K562 (cell line): Measurements from ENCODE around the gene ARID4B. TPM values are rescaled to one million over a fixed set of nuclear protein-coding genes. Genes with fewer than 3 reads are reported as not detected.

Experiments
- FOXP1 ChIP-seq: sonication (generic); formaldehyde crosslinking; IDR thresholded peaks from 2 replicates; pipeline ENCODE4 v1.8.0; 2022; ENCODE audit warnings: mild to moderate bottlenecking, missing genetic modification reagents
- GATA2 ChIP-seq: sonication (generic); formaldehyde crosslinking; IDR thresholded peaks from 2 replicates; pipeline ENCODE4 v1.4.0; 2020; ENCODE audit warnings: mild to moderate bottlenecking, missing genetic modification reagents
- GMEB1 ChIP-seq: fragments of 250-450 bp; sonication (Bioruptor Pico); IDR thresholded peaks from 2 replicates; pipeline ENCODE4 v1.4.0; 2020; ENCODE audit warnings: mild to moderate bottlenecking
- HIVEP1 ChIP-seq: fragments of 250-450 bp; sonication (Bioruptor Pico); IDR thresholded peaks from 2 replicates; pipeline ENCODE4 v1.4.0; 2020; ENCODE audit warnings: mild to moderate bottlenecking
- HNRNPH1 ChIP-seq: fragments of 200-400 bp; formaldehyde crosslinking; optimal IDR thresholded peaks from 2 replicates; pipeline ENCODE3; 2017; ENCODE audit warnings: low read depth, mild to moderate bottlenecking, low read length, moderate library complexity
- ID3 ChIP-seq, 2 experiments: fragments of 250-450 bp in 1 of 2; fragments of 450-650 bp in 1 of 2; sonication (Bioruptor Pico) in 1 of 2; IDR thresholded peaks; 2 replicates each; pipeline versions ENCODE4 v1.6.1 to v1.8.0; 2016 to 2021; ENCODE audit warnings: mild to moderate bottlenecking in 2 of 2, moderate library complexity in 2 of 2, missing compliant biosample characterization in 1 of 2, missing genetic modification characterization in 1 of 2
- KDM1A ChIP-seq, 2 experiments: fragments of 450-650 bp; IDR thresholded peaks; 2 replicates each; pipeline ENCODE4 v1.6.1; 2016; ENCODE audit warnings: mild to moderate bottlenecking in 2 of 2
- KLF16 ChIP-seq: IDR thresholded peaks from 2 replicates; pipeline ENCODE4 v1.6.1; 2016; ENCODE audit warnings: antibody characterized with exemption
- MCM2 ChIP-seq: fragments of 450-650 bp; IDR thresholded peaks from 2 replicates; pipeline ENCODE4 v1.6.1; 2017; ENCODE audit warnings: low read depth, mild to moderate bottlenecking
- MNT ChIP-seq, 2 experiments: fragments of 450-650 bp; conservative IDR thresholded peaks; 2 replicates each; pipeline ENCODE4 v1.6.1; 2017; ENCODE audit warnings: mild to moderate bottlenecking in 2 of 2, moderate library complexity in 2 of 2
- NCOA4 ChIP-seq: fragments of 450-650 bp; IDR thresholded peaks from 2 replicates; pipeline ENCODE4 v1.6.1; 2018; ENCODE audit warnings: mild to moderate bottlenecking; ENCODE audit not compliant: partially characterized antibody
- NR2F6 ChIP-seq: fragments of 450-650 bp; formaldehyde crosslinking; IDR thresholded peaks from 2 replicates; pipeline ENCODE4 v1.4.0; 2020; ENCODE audit warnings: mild to moderate bottlenecking
- RCOR1 ChIP-seq, 2 experiments: IDR thresholded peaks; 2 replicates each; pipeline ENCODE4 v1.6.1; 2012; ENCODE audit warnings: low read depth in 2 of 2, low read length in 2 of 2, borderline replicate concordance in 1 of 2, improper control_type of control experiment in 1 of 2
- SIN3B ChIP-seq: fragments of 450-650 bp; IDR thresholded peaks from 2 replicates; pipeline ENCODE4 v1.6.1; 2017; ENCODE audit warnings: low read depth, mild to moderate bottlenecking, moderate library complexity
- SMAD1 ChIP-seq: fragments of 150-350 bp; IDR thresholded peaks from 2 replicates; pipeline ENCODE4 v1.6.1; 2014; ENCODE audit warnings: low read length, low read depth; ENCODE audit not compliant: partially characterized antibody
- SMARCA5 ChIP-seq: fragments of 450-650 bp; IDR thresholded peaks from 2 replicates; pipeline ENCODE4 v1.6.1; 2016
- SRSF9 ChIP-seq: fragments of 200-400 bp; formaldehyde crosslinking; IDR thresholded peaks from 2 replicates; pipeline ENCODE4 v1.6.1; 2017; ENCODE audit warnings: low read depth, low read length, borderline replicate concordance
- TCFL5 ChIP-seq: fragments of 250-450 bp; sonication (Bioruptor Pico); conservative IDR thresholded peaks from 2 replicates; pipeline ENCODE4 v1.6.1; 2021; ENCODE audit warnings: mild to moderate bottlenecking, moderate library complexity, matching md5 sums
- ZKSCAN1 ChIP-seq: fragments of 150-350 bp; IDR thresholded peaks from 2 replicates; pipeline ENCODE4 v1.6.1; 2016; ENCODE audit warnings: low read depth, low read length
- ZNF212 ChIP-seq: fragments of 450-650 bp; formaldehyde crosslinking; IDR thresholded peaks from 2 replicates; pipeline ENCODE4 v1.4.0; 2020; ENCODE audit warnings: mild to moderate bottlenecking
- ZNF224 ChIP-seq: sonication (generic); formaldehyde crosslinking; IDR thresholded peaks from 2 replicates; pipeline ENCODE4 v1.8.0; 2022; ENCODE audit warnings: mild to moderate bottlenecking, missing genetic modification reagents
- polyA plus RNA-seq, 8 experiments: library from polyadenylated mRNA; depleted of rRNA in 4 of 8; stranded (reverse) in 5 of 8; unstranded in 3 of 8; fragments of >200 nt; fragmentation: Nextera tagmentation in 2 of 8; fragmentation: Illumina TruSeq in 1 of 8; extraction: Ambion mirVana in 2 of 8; extraction: Trizol in 1 of 8; gene quantifications; 2 replicates each; pipeline versions ENCODE4 v1.2.1 to v1.2.3, GENCODE V29; 2011 to 2014; ENCODE audit warnings: inconsistent platforms in 1 of 8, missing spikeins in 1 of 8
- total RNA-seq, 7 experiments: library from RNA; depleted of rRNA in 6 of 7; stranded (reverse); fragments of >200 nt in 6 of 7; fragmentation: Illumina TruSeq in 2 of 7; extraction: Trizol in 2 of 7; gene quantifications; 2 replicates each; pipeline versions ENCODE4 v1.2.1 to v1.2.3, GENCODE V29; 2011 to 2021; ENCODE audit warnings: low replicate concordance in 1 of 7
- TF ChIP-seq, protein P1 (sequence below): fragments of 450-650 bp; formaldehyde crosslinking; IDR thresholded peaks from 2 replicates; pipeline ENCODE4 v1.4.0; 2020; ENCODE audit warnings: mild to moderate bottlenecking, mixed read lengths
- TF ChIP-seq, protein P2 (sequence below): fragments of 450-650 bp; formaldehyde crosslinking; IDR thresholded peaks from 2 replicates; pipeline ENCODE4 v1.4.0; 2022; ENCODE audit warnings: missing genetic modification characterization

The ARID4B gene
- total and polyA plus RNA-seq, 9 of the 15 experiments (the other 6 are each of a cell fraction or from before 2014, with no cell fraction given): 8.4 to 38.9 (median 18.5) TPM

DNA sequence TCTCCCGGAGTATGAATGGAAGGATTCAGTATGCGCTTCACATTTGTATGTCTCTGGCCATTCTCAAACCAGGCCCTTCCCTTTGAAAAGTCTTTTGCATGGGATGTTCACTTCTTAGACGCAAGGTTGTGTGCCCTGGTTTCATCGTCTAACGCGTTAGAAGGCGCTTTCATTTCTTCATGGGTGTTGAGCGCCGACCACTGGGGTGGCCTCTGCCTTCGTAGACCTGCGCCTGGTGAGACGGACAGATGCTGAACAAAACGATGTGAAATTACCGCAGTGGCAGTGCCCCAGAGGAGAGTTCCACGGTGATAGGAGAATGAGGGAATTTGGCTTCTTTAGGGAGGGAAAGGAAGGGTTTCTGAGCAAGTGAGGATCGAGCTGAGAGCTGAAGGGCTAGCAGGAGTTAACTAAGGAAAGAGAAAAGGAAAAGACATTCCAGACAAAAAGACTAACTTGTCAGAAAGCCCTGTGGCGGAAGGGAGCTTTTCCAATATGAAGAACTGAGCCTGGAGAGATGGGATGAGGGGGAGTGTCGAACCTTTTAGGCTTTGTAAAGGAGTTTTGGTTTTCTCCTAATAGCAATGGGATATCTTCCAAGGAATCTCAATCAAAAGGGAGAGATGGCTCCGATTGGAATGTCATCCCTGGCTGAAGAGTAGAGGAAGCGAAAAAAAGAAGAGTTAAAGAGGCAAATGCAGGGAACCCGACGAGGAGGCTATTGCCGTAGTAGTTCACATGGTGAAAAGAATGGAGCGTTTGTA is 1.3 kb upstream of the ARID4B start (continued):
- TF ChIP-seq FOXP1 (peak; percentile 7; the same call in 1 of the 2 replicates), ID3 (CRISPR knock-in tag; IDR thresholded peaks at IDR 0.05) (no peak), ID3 (tag; IDR thresholded peaks at IDR 0.05) (no peak), SIN3B (no peak), KDM1A (IDR thresholded peaks at IDR 0.05) (no peak; a peak in 1 of 4 replicates), SMAD1 (no peak), MNT (conservative IDR thresholded peaks at IDR 0.05) (no peak), MCM2 (no peak), GMEB1 (CRISPR knock-in tag) (no peak), HIVEP1 (CRISPR knock-in tag) (no peak), GATA2 (no peak), SRSF9 (no peak), TCFL5 (CRISPR knock-in tag) (no peak), ZNF224 (CRISPR knock-in tag) (no peak), RCOR1 (IDR thresholded peaks at IDR 0.05; ENCODE audit: borderline replicate concordance in 1 of 2, low read depth in 2 of 2, low read length in 2 of 2) (no peak), KLF16 (no peak), NCOA4 (no peak), ZNF212 (no peak), SMARCA5 (peak; percentile 65; the same call in 1 of the 2 replicates), HNRNPH1 (no peak), ZKSCAN1 (no peak), NR2F6 (no peak)
- TF ChIP-seq, protein P1, sequence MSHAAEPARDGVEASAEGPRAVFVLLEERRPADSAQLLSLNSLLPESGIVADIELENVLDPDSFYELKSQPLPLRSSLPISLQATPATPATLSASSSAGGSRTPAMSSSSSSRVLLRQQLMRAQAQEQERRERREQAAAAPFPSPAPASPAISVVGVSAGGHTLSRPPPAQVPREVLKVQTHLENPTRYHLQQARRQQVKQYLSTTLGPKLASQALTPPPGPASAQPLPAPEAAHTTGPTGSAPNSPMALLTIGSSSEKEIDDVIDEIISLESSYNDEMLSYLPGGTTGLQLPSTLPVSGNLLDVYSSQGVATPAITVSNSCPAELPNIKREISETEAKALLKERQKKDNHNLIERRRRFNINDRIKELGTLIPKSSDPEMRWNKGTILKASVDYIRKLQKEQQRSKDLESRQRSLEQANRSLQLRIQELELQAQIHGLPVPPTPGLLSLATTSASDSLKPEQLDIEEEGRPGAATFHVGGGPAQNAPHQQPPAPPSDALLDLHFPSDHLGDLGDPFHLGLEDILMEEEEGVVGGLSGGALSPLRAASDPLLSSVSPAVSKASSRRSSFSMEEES: no peak
- TF ChIP-seq, protein P2, sequence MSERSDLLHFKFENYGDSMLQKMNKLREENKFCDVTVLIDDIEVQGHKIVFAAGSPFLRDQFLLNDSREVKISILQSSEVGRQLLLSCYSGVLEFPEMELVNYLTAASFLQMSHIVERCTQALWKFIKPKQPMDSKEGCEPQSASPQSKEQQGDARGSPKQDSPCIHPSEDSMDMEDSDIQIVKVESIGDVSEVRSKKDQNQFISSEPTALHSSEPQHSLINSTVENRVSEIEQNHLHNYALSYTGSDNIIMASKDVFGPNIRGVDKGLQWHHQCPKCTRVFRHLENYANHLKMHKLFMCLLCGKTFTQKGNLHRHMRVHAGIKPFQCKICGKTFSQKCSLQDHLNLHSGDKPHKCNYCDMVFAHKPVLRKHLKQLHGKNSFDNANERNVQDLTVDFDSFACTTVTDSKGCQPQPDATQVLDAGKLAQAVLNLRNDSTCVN (CRISPR knock-in tag): 0 out of 2 replicates have a peak, but pooled peaks have one; percentile 27
